Panc1 (cell line): ENCODE results near the gene DRG1. TPM values are rescaled to one million over a fixed set of nuclear protein-coding genes. Genes with fewer than 3 reads are reported as not detected.

Source experiments
- ATAC-seq: fragments of 200-7000 bp; cut with Tn5 transposase; 2 replicates; pipeline ENCODE4 v1.9.1; 2020; ENCODE audit warnings: mild to moderate bottlenecking, moderate library complexity
- BruUV-seq: library from RNA; stranded (reverse); fragments of 400-500 nt; replicated peaks from 2 replicates; lab custom pipeline; 2021; lab: Mats Ljungman, UMichigan
- CTCF ChIA-PET: fragments of 300-600 bp; sonication (Branson Sonifier 250); formaldehyde crosslinking; loops from one replicate; lab custom pipeline; 2022; ENCODE audit warnings: antibody characterized with exemption; lab: Charles Lee
- POLR2A ChIA-PET: fragments of 300-600 bp; sonication (Branson Sonifier 250); formaldehyde crosslinking; loops from one replicate; lab custom pipeline; 2022; ENCODE audit warnings: antibody characterized with exemption; lab: Charles Lee
- DNase-seq: peaks from one replicate; pipeline ENCODE4 v3.0.0-alpha.2; 2010; ENCODE audit warnings: low read depth, low spot score
- H3K27ac ChIP-seq: 2 replicates; pipeline ENCODE4 v1.5.1; 2011; ENCODE audit warnings: mild to moderate bottlenecking, low read length, inconsistent platforms
- H3K27me3 ChIP-seq: fragments of 200-500 bp; sonication (Bioruptor generic); 2 replicates; pipeline ENCODE4 v1.6.0; 2014; ENCODE audit warnings: low read length, inconsistent platforms; ENCODE audit not compliant: control insufficient read depth, insufficient read depth
- H3K36me3 ChIP-seq: fragments of 200-500 bp; sonication (Bioruptor generic); 2 replicates; pipeline ENCODE4 v1.5.1; 2014; ENCODE audit warnings: inconsistent platforms, mild to moderate bottlenecking, low read length, moderate library complexity; ENCODE audit not compliant: control insufficient read depth, insufficient read depth
- H3K4me1 ChIP-seq: 2 replicates; pipeline ENCODE4 v1.5.1; 2011; ENCODE audit warnings: inconsistent platforms, mild to moderate bottlenecking, low read length, moderate library complexity; ENCODE audit not compliant: control insufficient read depth, insufficient read depth
- H3K4me3 ChIP-seq, 2 experiments: 2 replicates each; pipeline ENCODE4 v1.5.1; 2011 to 2012; ENCODE audit warnings: low read depth in 2 of 2, low read length in 2 of 2, mild to moderate bottlenecking in 2 of 2, inconsistent platforms in 1 of 2, moderate library complexity in 1 of 2
- H3K9me3 ChIP-seq: fragments of 200-500 bp; sonication (Bioruptor generic); 2 replicates; pipeline ENCODE4 v1.5.1; 2014; ENCODE audit warnings: low read depth, mild to moderate bottlenecking, inconsistent platforms, low read length, moderate library complexity; ENCODE audit not compliant: control insufficient read depth, insufficient read depth
- CTCF ChIP-seq: fragments of 450-650 bp; IDR thresholded peaks from 2 replicates; pipeline ENCODE4 v1.5.1; 2017; ENCODE audit warnings: mild to moderate bottlenecking
- POLR2AphosphoS5 ChIP-seq: IDR thresholded peaks from 2 replicates; pipeline ENCODE4 v1.6.1; 2012; ENCODE audit warnings: mild to moderate bottlenecking, low read depth, low read length, moderate library complexity
- REST ChIP-seq, 2 experiments: IDR thresholded peaks; 2 replicates each; pipeline ENCODE4 v1.6.1; 2011 to 2012; ENCODE audit warnings: low read depth in 2 of 2, control low read depth in 1 of 2, low read length in 1 of 2, mild to moderate bottlenecking in 1 of 2, moderate library complexity in 1 of 2; ENCODE audit not compliant: insufficient read depth in 1 of 2
- SIN3A ChIP-seq: IDR thresholded peaks from 2 replicates; pipeline ENCODE4 v1.6.1; 2012; ENCODE audit warnings: low read depth, mild to moderate bottlenecking, low read length, moderate library complexity, borderline replicate concordance; ENCODE audit not compliant: insufficient read depth
- TCF7L2 ChIP-seq: IDR thresholded peaks from 2 replicates; pipeline ENCODE4 v1.6.1; 2011; ENCODE audit warnings: mild to moderate bottlenecking, low read depth, low read length, inconsistent platforms
- in situ Hi-C: cut with HindIII; loops from 2 replicates; pipeline ENCODE4 v1.10.0; 2016; ENCODE audit warnings: low sequenced_read_pairs, low pct_unique_long_range_greater_than_20kb
- intact Hi-C: fragments of 100-400 bp; cut with micrococcal nuclease; formaldehyde crosslinking; loops from one replicate; pipeline ENCODE4 v1.10.0; 2022; ENCODE audit not compliant: unreplicated experiment
- total RNA-seq: library from RNA; stranded (reverse); gene quantifications from one replicate; pipeline ENCODE4 v1.2.1, GENCODE V29; 2021; ENCODE audit not compliant: unreplicated experiment

The DRG1 gene
- total RNA-seq, 1 experiment from 2014 or later = 51.2 TPM

- BruUV-seq = no TSS peak
- DNase-seq (no peak), ATAC-seq (no peak)
- CTCF ChIA-PET = no interaction called here
- intact Hi-C loops (no loop called here), in situ Hi-C loops (no loop called here)
- H3K4me1 ChIP-seq = no peaks in the 10 kb centered on the region
- no peaks in the 10 kb centered on the region for H3K27me3 ChIP-seq
- no peak for TF ChIP-seq POLR2AphosphoS5
- TF ChIP-seq REST (IDR thresholded peaks at IDR 0.05; ENCODE audit: insufficient read depth in 1 of 2, low read depth in 2 of 2, low read length in 1 of 2) = no peak
- TF ChIP-seq TCF7L2 = no peak
- TF ChIP-seq CTCF = no peak
- no peak for TF ChIP-seq SIN3A
- H3K9me3 ChIP-seq = no peaks in the 10 kb centered on the region
- peaks cover 12% of the 10 kb centered on the region for H3K36me3 ChIP-seq
- no peak overlapping the region for H3K4me3 ChIP-seq
- no peak overlapping the region for H3K27ac ChIP-seq
- POLR2A ChIA-PET = interaction anchor here (0.6 kb wide), 1 partner anchor 32 kb away, joined by 8 read pairs; no protein-coding TSS in a partner anchor
Observed at GRCh38 chr22:31436132-31436531, 36.7 kb downstream of the DRG1 start.

- Histone ChIP-seq H3K36me3 (peaks cover 16% of the 10 kb centered on the region), H3K9me3 (no peaks in the 10 kb centered on the region), H3K4me1 (no peaks in the 10 kb centered on the region), H3K4me3 (no peak overlapping the region), H3K27ac (no peak overlapping the region), H3K27me3 (no peaks in the 10 kb centered on the region)
- DNase-seq (no peak), ATAC-seq (no peak)
- no TSS peak for BruUV-seq
- TF ChIP-seq REST (IDR thresholded peaks at IDR 0.05; ENCODE audit: insufficient read depth in 1 of 2, low read depth in 2 of 2, low read length in 1 of 2) = no peak
- TF ChIP-seq POLR2AphosphoS5 = no peak
- no peak for TF ChIP-seq TCF7L2
- no peak for TF ChIP-seq SIN3A
- no peak for TF ChIP-seq CTCF
- in situ Hi-C loops = no loop called here
- POLR2A ChIA-PET = no interaction called here
- CTCF ChIA-PET = interaction anchor here (1.0 kb wide), 1 partner anchor 12 kb away, joined by 3 read pairs; no protein-coding TSS in a partner anchor
- intact Hi-C loops = no loop called here
Observed at GRCh38 chr22:31439808-31440207, 40.4 kb downstream of the DRG1 start.
